Suprapubic skin (tissue), 4 donors: ENCODE results near the gene RFC1. TPM values are rescaled to one million over a fixed set of nuclear protein-coding genes. Genes with fewer than 3 reads are reported as not detected.
"Not testable (repeated sequence)": the region's sequence is repeated elsewhere in the genome, so short reads cannot be mapped to it uniquely, and the experiment has no call there.

Experiments
- DNase-seq, 2 donors: peaks; one replicate each; pipeline ENCODE4 v3.0.0-alpha.2; 2019; ENCODE audit warnings: low spot score in 2 of 2
- H3K27ac ChIP-seq: fragments of 200-600 bp; sonication (generic); one replicate; pipeline ENCODE4 v1.5.1; 2019
- H3K27me3 ChIP-seq: fragments of 200-600 bp; sonication (generic); one replicate; pipeline ENCODE4 v1.5.1; 2019
- H3K36me3 ChIP-seq: fragments of 200-600 bp; sonication (generic); one replicate; pipeline ENCODE4 v1.5.1; 2019
- H3K4me1 ChIP-seq: fragments of 200-600 bp; sonication (generic); one replicate; pipeline ENCODE4 v1.5.1; 2019
- H3K4me3 ChIP-seq: fragments of 200-600 bp; sonication (generic); one replicate; pipeline ENCODE4 v1.5.1; 2019; ENCODE audit warnings: mild to moderate bottlenecking
- H3K9me3 ChIP-seq: fragments of 200-600 bp; sonication (generic); one replicate; pipeline ENCODE4 v1.5.1; 2019
- CTCF ChIP-seq, 2 donors: fragments of 200-600 bp in 1 of 2; fragments of 450-650 bp in 1 of 2; sonication (generic) in 1 of 2; IDR thresholded peaks; one replicate each; pipeline ENCODE4 v1.5.1; 2016 to 2019; ENCODE audit warnings: antibody characterized with exemption in 2 of 2, mild to moderate bottlenecking in 1 of 2, moderate library complexity in 1 of 2
- EP300 ChIP-seq: sonication (generic); formaldehyde crosslinking; IDR thresholded peaks from one replicate; pipeline ENCODE4 v1.6.1; 2017; ENCODE audit warnings: antibody characterized with exemption
- POLR2A ChIP-seq, 2 donors: fragments of 450-650 bp; IDR thresholded peaks; one replicate each; pipeline ENCODE4 v1.6.1; 2017; ENCODE audit warnings: antibody characterized with exemption in 2 of 2, mild to moderate bottlenecking in 2 of 2, moderate library complexity in 2 of 2
- POLR2AphosphoS5 ChIP-seq, 3 donors: sonication (generic); formaldehyde crosslinking; IDR thresholded peaks; one replicate each; pipeline ENCODE4 v1.6.1; 2017; ENCODE audit warnings: antibody characterized with exemption in 3 of 3
- WGBS: methylation state at CpG from one replicate; pipeline ENCODE4 v1.1.5; 2018; 5-methylcytosine and 5-hydroxymethylcytosine counted together
- total RNA-seq, 4 donors: library from RNA; depleted of rRNA; stranded (reverse); fragments of >200 nt; gene quantifications; one replicate each; pipeline ENCODE4 v1.1.0, GENCODE V29; 2016

RFC1 gene
- total RNA-seq, 4 donors from 2014 or later, result 24.9 to 40.1 (median 27.0) TPM

GRCh38 chr4:39369301-39369700 lies 3.1 kb upstream of the RFC1 start:
- Histone ChIP-seq H3K9me3 (no peaks in the 10 kb centered on the region), H3K4me3 (no peak overlapping the region), H3K4me1 (peaks cover 17% of the 10 kb centered on the region), H3K27ac (no peak overlapping the region), H3K36me3 (no peaks in the 10 kb centered on the region), H3K27me3 (no peaks in the 10 kb centered on the region)
- WGBS, result 66% methylated on average over 4 of the region's 4 CpGs
- DNase-seq, result no peak
- TF ChIP-seq EP300, result no peak
- TF ChIP-seq POLR2AphosphoS5 (IDR thresholded peaks at IDR 0.05), result no peak
- no peak for TF ChIP-seq CTCF (IDR thresholded peaks at IDR 0.05)
- TF ChIP-seq POLR2A (IDR thresholded peaks at IDR 0.05), result no peak

GRCh38 chr4:39367166-39367565 lies 1.0 kb upstream of the RFC1 start:
- Histone ChIP-seq H3K9me3 (no peaks in the 10 kb centered on the region), H3K27me3 (no peaks in the 10 kb centered on the region), H3K4me1 (peaks cover 19% of the 10 kb centered on the region), H3K36me3 (no peaks in the 10 kb centered on the region), H3K27ac (no peak overlapping the region), H3K4me3 (no peak overlapping the region)
- no peak for DNase-seq
- 89% methylated on average over 6 of the region's 6 CpGs for WGBS
- TF ChIP-seq POLR2A (IDR thresholded peaks at IDR 0.05) (no peak), POLR2AphosphoS5 (IDR thresholded peaks at IDR 0.05) (no peak), EP300 (no peak), CTCF (IDR thresholded peaks at IDR 0.05) (no peak)

GRCh38 chr4:39365360-39365759 lies 802 bp downstream of the RFC1 start:
- DNase-seq, result no peak
- H3K36me3 ChIP-seq, result no peaks in the 10 kb centered on the region
- H3K27me3 ChIP-seq, result no peaks in the 10 kb centered on the region
- TF ChIP-seq POLR2A (IDR thresholded peaks at IDR 0.05), result no peak
- no peak for TF ChIP-seq EP300
- TF ChIP-seq CTCF (IDR thresholded peaks at IDR 0.05), result no peak
- 8% methylated on average over 7 of the region's 7 CpGs for WGBS
- H3K4me3 ChIP-seq, result peak overlapping the region; percentile 83
- H3K9me3 ChIP-seq, result no peaks in the 10 kb centered on the region
- H3K27ac ChIP-seq, result peak overlapping the region; percentile 82
- H3K4me1 ChIP-seq, result peaks cover 19% of the 10 kb centered on the region

GRCh38 chr4:39363773-39364393 lies 2.3 kb downstream of the RFC1 start:
- WGBS, result 85% methylated on average over 4 of the region's 4 CpGs
- Histone ChIP-seq H3K4me3 (no peak overlapping the region), H3K27me3 (no peaks in the 10 kb centered on the region), H3K4me1 (peaks cover 19% of the 10 kb centered on the region), H3K9me3 (no peaks in the 10 kb centered on the region), H3K36me3 (no peaks in the 10 kb centered on the region), H3K27ac (no peak overlapping the region)
- no peak for DNase-seq
- TF ChIP-seq POLR2AphosphoS5 (IDR thresholded peaks at IDR 0.05) (no peak), CTCF (IDR thresholded peaks at IDR 0.05) (no peak), POLR2A (IDR thresholded peaks at IDR 0.05) (no peak), EP300 (no peak)

- Histone ChIP-seq H3K9me3 (no peaks in the 10 kb centered on the region), H3K4me1 (peaks cover 19% of the 10 kb centered on the region), H3K36me3 (no peaks in the 10 kb centered on the region), H3K4me3 (no peak overlapping the region), H3K27ac (no peak overlapping the region), H3K27me3 (no peaks in the 10 kb centered on the region)
- 60% methylated on average over 3 of the region's 3 CpGs for WGBS
- TF ChIP-seq POLR2A (IDR thresholded peaks at IDR 0.05), result no peak
- TF ChIP-seq EP300, result no peak
- no peak for TF ChIP-seq POLR2AphosphoS5 (IDR thresholded peaks at IDR 0.05)
- TF ChIP-seq CTCF (IDR thresholded peaks at IDR 0.05), result no peak
- no peak for DNase-seq
Observed at GRCh38 chr4:39362827-39363226, 3.3 kb downstream of the RFC1 start.

GRCh38 chr4:39360611-39361010 lies 5.6 kb downstream of the RFC1 start:
- WGBS, result 93% methylated on average over 4 of the region's 4 CpGs
- not testable (repeated sequence) for H3K9me3 ChIP-seq, H3K27me3 ChIP-seq, H3K4me3 ChIP-seq, H3K36me3 ChIP-seq, H3K27ac ChIP-seq, DNase-seq
- peaks cover 17% of the 10 kb centered on the region for H3K4me1 ChIP-seq
